D721Med (cell line): ENCODE results near the gene ELMO2.
A peak's percentile ranks its signal among the peaks of the same experiment; 100 is the strongest.

Experiments
- DNase-seq: peaks from one replicate; pipeline ENCODE4 v3.0.0; 2011; ENCODE audit warnings: low spot score; ENCODE audit not compliant: insufficient read length
- FAIRE-seq: peaks from 2 replicates; lab custom pipeline; 2011; peaks lifted over from hg19 to GRCh38; lab: Jason Lieb, UNC
- CTCF ChIP-seq: IDR thresholded peaks from 2 replicates; pipeline ENCODE4 v1.5.1; 2012; ENCODE audit warnings: mild to moderate bottlenecking, control low read depth; ENCODE audit not compliant: insufficient read depth; ENCODE audit errors: missing control alignments

ELMO2 gene

GRCh38 chr20:46356195-46357029 lies 50.0 kb downstream of the ELMO2 start:
- no peak for TF ChIP-seq CTCF
- FAIRE-seq (no peak), DNase-seq (no peak)

- no peak for DNase-seq
- TF ChIP-seq CTCF: no peak
- FAIRE-seq: no peak
Observed at GRCh38 chr20:46355778-46356177, 50.6 kb downstream of the ELMO2 start.

- DNase-seq (no peak), FAIRE-seq (no peak)
- TF ChIP-seq CTCF: no peak
Observed at GRCh38 chr20:46354920-46355654, 51.3 kb downstream of the ELMO2 start.

GRCh38 chr20:46354207-46354555 lies 52.2 kb downstream of the ELMO2 start:
- DNase-seq (no peak), FAIRE-seq (no peak)
- no peak for TF ChIP-seq CTCF

GRCh38 chr20:46353500-46354206 lies 52.8 kb downstream of the ELMO2 start:
- no peak for TF ChIP-seq CTCF
- DNase-seq: peak; percentile 93
- no peak for FAIRE-seq

- DNase-seq (no peak), FAIRE-seq (no peak)
- no peak for TF ChIP-seq CTCF
Observed at GRCh38 chr20:46352370-46352938, 54.0 kb downstream of the ELMO2 start.
